Measurements from ENCODE around the gene RPA3. TPM values are rescaled to one million over a fixed set of nuclear protein-coding genes. Genes with fewer than 3 reads are reported as not detected.

RPA3 gene
- total RNA-seq, 1 experiment from 2014 or later = 108 TPM

DNA sequence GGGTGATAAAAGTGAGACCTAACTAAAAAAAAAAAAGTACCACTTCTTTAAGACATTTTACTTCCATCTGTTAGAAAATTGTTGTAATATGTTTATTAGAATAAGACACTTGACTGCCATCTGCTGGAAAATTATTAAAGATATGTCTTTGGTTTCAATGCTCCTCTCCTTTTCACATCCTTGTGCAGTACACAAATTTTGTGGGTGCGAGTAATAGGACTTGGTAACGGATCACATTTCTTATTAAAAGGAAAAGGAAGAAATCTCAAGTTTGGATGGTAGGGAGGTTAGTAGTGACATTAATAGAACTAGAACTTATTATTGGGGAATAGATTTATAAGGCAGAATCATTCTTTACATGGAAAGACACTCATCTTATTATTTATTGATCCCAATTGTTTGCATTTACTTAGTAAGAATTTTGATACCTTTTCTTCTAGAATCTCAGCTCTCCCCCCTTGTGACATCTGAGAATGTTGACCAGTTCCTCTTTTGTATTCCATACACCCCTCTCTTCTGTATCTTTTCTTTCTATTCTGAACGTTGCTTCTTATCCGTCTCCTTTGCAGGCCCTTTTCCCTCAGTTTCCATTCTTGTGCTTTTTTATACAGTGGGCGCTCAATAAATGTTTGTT, 43.0 kb upstream of the RPA3 start:
- Histone ChIP-seq H3K4me2 (ENCODE audit: insufficient read depth, insufficient read length, low read length) (no peak overlapping the region), H3K79me1 (ENCODE audit: insufficient read depth, low read depth, low read length, poor library complexity, severe bottlenecking) (no peaks in the 10 kb centered on the region), H4K91ac (ENCODE audit: insufficient read length, low read depth, low read length) (no peak overlapping the region), H3K56ac (ENCODE audit: insufficient read length, low read depth, low read length) (no peak overlapping the region), H3K27ac (ENCODE audit: insufficient read length, low read depth, low read length) (no peak overlapping the region), H3K23ac (ENCODE audit: insufficient read length, low read depth, low read length) (no peak overlapping the region), H2AK5ac (ENCODE audit: insufficient read length, low read length) (no peak overlapping the region), H3K27me3 (ENCODE audit: insufficient read depth, low read length) (no peaks in the 10 kb centered on the region), H4K5ac (ENCODE audit: insufficient read length, low read depth, low read length) (no peak overlapping the region), H3K14ac (ENCODE audit: insufficient read depth, low read length) (no peak overlapping the region), H3K9ac (ENCODE audit: extremely low read depth, insufficient read length, low read length) (no peak overlapping the region), H3T11ph (ENCODE audit: low read length) (no peak overlapping the region), H3K9me3 (ENCODE audit: control insufficient read depth, low read depth, low read length) (no peaks in the 10 kb centered on the region), H3K4ac (ENCODE audit: low read depth, low read length) (no peak overlapping the region), H2BK20ac (ENCODE audit: low read depth, low read length, poor library complexity, severe bottlenecking) (no peak overlapping the region), H2BK12ac (ENCODE audit: insufficient read length, low read depth, low read length) (no peak overlapping the region), H3K23me2 (ENCODE audit: insufficient read length, low read depth, low read length, poor library complexity, severe bottlenecking) (no peaks in the 10 kb centered on the region), H4K20me1 (ENCODE audit: control insufficient read depth, insufficient read depth, insufficient read length) (no peaks in the 10 kb centered on the region), H2BK15ac (ENCODE audit: low read depth, low read length) (no peak overlapping the region), H2BK120ac (ENCODE audit: low read depth, low read length, poor library complexity, severe bottlenecking) (no peak overlapping the region), H3K18ac (ENCODE audit: insufficient read length, low read depth, low read length) (no peak overlapping the region), H4K8ac (replicated peaks; ENCODE audit: insufficient read length, low read depth, low read length) (no peak overlapping the region), H3K79me2 (ENCODE audit: insufficient read depth, low read length) (no peaks in the 10 kb centered on the region), H2BK5ac (ENCODE audit: insufficient read length, low read length) (no peak overlapping the region), H3K4me1 (ENCODE audit: insufficient read depth, low read length) (no peaks in the 10 kb centered on the region), H2AFZ (ENCODE audit: low read length) (no peak overlapping the region)
- Mint-ChIP-seq H3K9me3 (no peaks in the 10 kb centered on the region), H3K36me3 (ENCODE audit: insufficient read depth in 1 of 3, low read depth in 3 of 3) (no peaks in the 10 kb centered on the region), H3K4me1 (peaks cover 0 to 5% of the 10 kb centered on the region in 2 experiments; a peak in 3 of 4 replicates), H3K27me3 (ENCODE audit: low read depth) (no peaks in the 10 kb centered on the region), H3K27ac (no peak overlapping the region), H3K4me3 (no peak overlapping the region)
- DNase-seq = no peak
- TF ChIP-seq, protein P1, sequence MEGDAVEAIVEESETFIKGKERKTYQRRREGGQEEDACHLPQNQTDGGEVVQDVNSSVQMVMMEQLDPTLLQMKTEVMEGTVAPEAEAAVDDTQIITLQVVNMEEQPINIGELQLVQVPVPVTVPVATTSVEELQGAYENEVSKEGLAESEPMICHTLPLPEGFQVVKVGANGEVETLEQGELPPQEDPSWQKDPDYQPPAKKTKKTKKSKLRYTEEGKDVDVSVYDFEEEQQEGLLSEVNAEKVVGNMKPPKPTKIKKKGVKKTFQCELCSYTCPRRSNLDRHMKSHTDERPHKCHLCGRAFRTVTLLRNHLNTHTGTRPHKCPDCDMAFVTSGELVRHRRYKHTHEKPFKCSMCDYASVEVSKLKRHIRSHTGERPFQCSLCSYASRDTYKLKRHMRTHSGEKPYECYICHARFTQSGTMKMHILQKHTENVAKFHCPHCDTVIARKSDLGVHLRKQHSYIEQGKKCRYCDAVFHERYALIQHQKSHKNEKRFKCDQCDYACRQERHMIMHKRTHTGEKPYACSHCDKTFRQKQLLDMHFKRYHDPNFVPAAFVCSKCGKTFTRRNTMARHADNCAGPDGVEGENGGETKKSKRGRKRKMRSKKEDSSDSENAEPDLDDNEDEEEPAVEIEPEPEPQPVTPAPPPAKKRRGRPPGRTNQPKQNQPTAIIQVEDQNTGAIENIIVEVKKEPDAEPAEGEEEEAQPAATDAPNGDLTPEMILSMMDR (conservative IDR thresholded peaks at IDR 0.05) = no peak
- no CpG with 5 or more reads among the region's 5 CpGs for WGBS (ENCODE audit: extremely low coverage, insufficient read length, low lambda C conversion rate)
